H1 (cell line): ENCODE results near the gene KIF13A. TPM values are rescaled to one million over a fixed set of nuclear protein-coding genes. Genes with fewer than 3 reads are reported as not detected.

Experiments
- CTCF ChIA-PET: fragments of 300-600 bp; sonication (Branson Sonifier 250); formaldehyde crosslinking; loops from one replicate; lab custom pipeline; 2021; ENCODE audit not compliant: partially characterized antibody; lab: Charles Lee
- POLR2A ChIA-PET: fragments of 300-600 bp; sonication (Branson Sonifier 250); formaldehyde crosslinking; loops from one replicate; lab custom pipeline; 2021; ENCODE audit warnings: inconsistent platforms; ENCODE audit not compliant: partially characterized antibody; lab: Charles Lee
- DNase-seq, 2 experiments: peaks; one replicate each; pipeline versions ENCODE4 v3.0.0 to v3.0.0-alpha.2; 2010 to 2022; ENCODE audit warnings: low spot score in 2 of 2, low read depth in 1 of 2, mixed read lengths in 1 of 2
- FAIRE-seq: peaks from 2 replicates; lab custom pipeline; 2011; peaks lifted over from hg19 to GRCh38; lab: Jason Lieb, UNC
- H2AFZ ChIP-seq: 2 replicates; pipeline ENCODE4 v1.8.1; 2012; ENCODE audit warnings: low read length, inconsistent platforms
- H2AK5ac ChIP-seq: 2 replicates; pipeline ENCODE4 v1.6.1; 2013; ENCODE audit warnings: low read depth, low read length
- H2BK120ac ChIP-seq: replicated peaks from 2 replicates; pipeline ENCODE3; 2013; ENCODE audit warnings: low read depth, low read length, inconsistent platforms
- H2BK12ac ChIP-seq: 2 replicates; pipeline ENCODE4 v1.6.1; 2013; ENCODE audit warnings: low read depth, low read length
- H2BK15ac ChIP-seq: 2 replicates; pipeline ENCODE4 v1.6.1; 2013; ENCODE audit warnings: low read length
- H2BK20ac ChIP-seq: 2 replicates; pipeline ENCODE4 v1.6.1; 2013; ENCODE audit warnings: low read length
- H2BK5ac ChIP-seq: 2 replicates; pipeline ENCODE4 v1.6.1; 2013; ENCODE audit warnings: low read depth, low read length
- H3K14ac ChIP-seq: 2 replicates; pipeline ENCODE4 v1.6.1; 2013; ENCODE audit warnings: inconsistent platforms; ENCODE audit not compliant: insufficient read length
- H3K18ac ChIP-seq: 2 replicates; pipeline ENCODE4 v1.6.1; 2013; ENCODE audit warnings: low read length; ENCODE audit errors: extremely low read depth
- H3K23ac ChIP-seq: 2 replicates; pipeline ENCODE4 v1.6.1; 2013; ENCODE audit warnings: inconsistent platforms; ENCODE audit not compliant: insufficient read length
- H3K23me2 ChIP-seq: 2 replicates; pipeline ENCODE4 v1.6.1; 2013; ENCODE audit warnings: low read depth, low read length
- H3K27ac ChIP-seq: 2 replicates; pipeline ENCODE4 v1.6.1; 2011; ENCODE audit warnings: low read depth, low read length, inconsistent platforms
- H3K27me3 ChIP-seq, 4 experiments: replicated peaks in 1 of 4; 1 replicate in 1 of 4; 2 replicates in 3 of 4; pipeline versions ENCODE4 v1.6.1 to v1.8.1; 2011 to 2013; ENCODE audit warnings: low read length in 3 of 4, mild to moderate bottlenecking in 3 of 4, inconsistent platforms in 2 of 4, mixed read lengths in 2 of 4, moderate library complexity in 1 of 4; ENCODE audit not compliant: control insufficient read depth in 3 of 4, insufficient read depth in 3 of 4; ENCODE audit errors: extremely low read depth in 1 of 4
- H3K36me3 ChIP-seq, 4 experiments: 2 replicates each; pipeline versions ENCODE4 v1.6.1 to v1.8.1; 2011 to 2013; ENCODE audit warnings: mild to moderate bottlenecking in 4 of 4, low read length in 3 of 4, moderate library complexity in 2 of 4, control low read depth in 1 of 4, inconsistent platforms in 1 of 4; ENCODE audit not compliant: insufficient read depth in 4 of 4, control insufficient read depth in 2 of 4
- H3K4ac ChIP-seq: replicated peaks from 2 replicates; pipeline ENCODE3; 2013; ENCODE audit warnings: low read length, low read depth, mixed read lengths, inconsistent platforms; ENCODE audit not compliant: insufficient read length
- H3K4me1 ChIP-seq, 4 experiments: replicated peaks in 1 of 4; 1 replicate in 1 of 4; 2 replicates in 3 of 4; pipeline versions ENCODE4 v1.6.1 to v1.8.1; 2011 to 2013; ENCODE audit warnings: low read length in 3 of 4, inconsistent platforms in 2 of 4, mixed read lengths in 1 of 4; ENCODE audit not compliant: insufficient read depth in 4 of 4, control insufficient read depth in 3 of 4
- H3K4me2 ChIP-seq, 2 experiments: 2 replicates each; pipeline versions ENCODE4 v1.6.1 to v1.8.1; 2011 to 2013; ENCODE audit warnings: low read depth in 2 of 2, low read length in 2 of 2, control low read depth in 1 of 2, inconsistent platforms in 1 of 2, mild to moderate bottlenecking in 1 of 2; ENCODE audit not compliant: insufficient read depth in 1 of 2
- H3K4me3 ChIP-seq, 4 experiments: fragments of 200-600, 300-600 bp in 1 of 4; sonication (generic), shearing (Covaris generic), sonication (Bioruptor Twin) in 1 of 4; 2 replicates each; pipeline versions ENCODE4 v1.5.1 to v1.8.1; 2011 to 2016; ENCODE audit warnings: low read length in 4 of 4, low read depth in 3 of 4, control low read depth in 2 of 4, inconsistent platforms in 2 of 4, mild to moderate bottlenecking in 2 of 4, mixed read lengths in 1 of 4, moderate library complexity in 1 of 4; ENCODE audit not compliant: insufficient read depth in 2 of 4; ENCODE audit errors: extremely low read depth in 1 of 4
- H3K56ac ChIP-seq: replicated peaks from 2 replicates; pipeline ENCODE3; 2013; ENCODE audit warnings: low read depth, mild to moderate bottlenecking, mixed read lengths, low read length, inconsistent platforms; ENCODE audit not compliant: insufficient read length
- H3K79me1 ChIP-seq: 2 replicates; pipeline ENCODE4 v1.6.1; 2013; ENCODE audit warnings: low read depth, low read length, control low read depth
- H3K79me2 ChIP-seq, 2 experiments: 2 replicates each; pipeline versions ENCODE4 v1.6.1 to v1.8.1; 2012 to 2013; ENCODE audit warnings: low read length in 2 of 2, mild to moderate bottlenecking in 2 of 2, inconsistent platforms in 1 of 2; ENCODE audit not compliant: insufficient read depth in 2 of 2, control insufficient read depth in 1 of 2
- H3K9ac ChIP-seq, 4 experiments: replicated peaks in 1 of 4; 1 replicate in 1 of 4; 2 replicates in 3 of 4; pipeline versions ENCODE4 v1.6.1 to v1.8.1; 2011 to 2013; ENCODE audit warnings: low read depth in 3 of 4, low read length in 3 of 4, control low read depth in 2 of 4, mild to moderate bottlenecking in 2 of 4, moderate library complexity in 2 of 4, inconsistent platforms in 1 of 4; ENCODE audit errors: extremely low read depth in 1 of 4
- H3K9me3 ChIP-seq, 2 experiments: 2 replicates each; pipeline versions ENCODE4 v1.6.1 to v1.8.1; 2012 to 2013; ENCODE audit warnings: mild to moderate bottlenecking in 2 of 2, moderate library complexity in 2 of 2, control low read depth in 1 of 2, inconsistent platforms in 1 of 2, low read depth in 1 of 2, low read length in 1 of 2, mixed read lengths in 1 of 2; ENCODE audit not compliant: insufficient read depth in 2 of 2
- H4K20me1 ChIP-seq, 2 experiments: replicated peaks in 1 of 2; 2 replicates each; pipeline versions ENCODE3 to v1.8.1; 2011 to 2013; ENCODE audit warnings: inconsistent platforms in 2 of 2, low read length in 2 of 2, mild to moderate bottlenecking in 1 of 2; ENCODE audit not compliant: insufficient read depth in 2 of 2, control insufficient read depth in 1 of 2
- H4K5ac ChIP-seq: 2 replicates; pipeline ENCODE4 v1.6.1; 2013; ENCODE audit warnings: low read length, low read depth, mixed read lengths, inconsistent platforms; ENCODE audit not compliant: insufficient read length
- H4K8ac ChIP-seq: 2 replicates; pipeline ENCODE4 v1.8.0; 2013; ENCODE audit warnings: mild to moderate bottlenecking, moderate library complexity, low read length, inconsistent platforms; ENCODE audit not compliant: insufficient read depth; ENCODE audit errors: extremely low read depth
- H4K91ac ChIP-seq: replicated peaks from 2 replicates; pipeline ENCODE3; 2013; ENCODE audit warnings: low read length, mixed read lengths, inconsistent platforms; ENCODE audit not compliant: insufficient read length
- BRCA1 ChIP-seq: IDR thresholded peaks from 2 replicates; pipeline ENCODE4 v1.6.1; 2012; ENCODE audit warnings: low read depth, low read length, improper control_type of control experiment
- CBX8 ChIP-seq: fragments of 300-800, 300-1000 bp; sonication (generic); IDR thresholded peaks from 2 replicates; pipeline ENCODE4 v1.7.1; 2016; ENCODE audit warnings: low read depth, low read length, borderline replicate concordance
- EZH2 ChIP-seq: fragments of 200-600 bp; sonication (generic); IDR thresholded peaks from 2 replicates; pipeline ENCODE4 v1.7.1; 2012; ENCODE audit warnings: low read depth, mild to moderate bottlenecking, moderate library complexity, low read length, inconsistent platforms; ENCODE audit not compliant: severe bottlenecking
- KDM1A ChIP-seq: fragments of 200-600, 300-600 bp; sonication (generic); IDR thresholded peaks from 2 replicates; pipeline ENCODE4 v1.7.1; 2016; ENCODE audit warnings: mild to moderate bottlenecking, low read length, borderline replicate concordance
- KDM4A ChIP-seq: IDR thresholded peaks from one replicate; pipeline ENCODE4 v1.7.1; 2012; ENCODE audit warnings: low read depth, mild to moderate bottlenecking, moderate library complexity, low read length, inconsistent platforms; ENCODE audit not compliant: severe bottlenecking
- NRF1 ChIP-seq: IDR thresholded peaks from 2 replicates; pipeline ENCODE4 v1.6.1; 2011; ENCODE audit warnings: mild to moderate bottlenecking, low read depth, low read length, improper control_type of control experiment
- SIX5 ChIP-seq: IDR thresholded peaks from 2 replicates; pipeline ENCODE4 v1.6.1; 2011; ENCODE audit warnings: mild to moderate bottlenecking, low read depth, low read length
- SP4 ChIP-seq: IDR thresholded peaks from 2 replicates; pipeline ENCODE4 v1.6.1; 2012; ENCODE audit warnings: low read length, inconsistent platforms
- SUZ12 ChIP-seq: fragments of 200-600 bp; sonication (generic); IDR thresholded peaks from 2 replicates; pipeline ENCODE4 v1.6.1; 2012; ENCODE audit warnings: mild to moderate bottlenecking, inconsistent platforms, low read length, moderate library complexity, mixed read lengths
- WGBS, 2 experiments: shearing (Covaris generic) in 1 of 2; methylation state at CpG; one replicate each; pipeline versions ENCODE4 v1.1.6 to v1.1.7; 2013 to 2015; ENCODE audit warnings: low lambda C conversion rate in 2 of 2, mixed read lengths in 2 of 2, inconsistent platforms in 1 of 2, low coverage in 1 of 2, missing lambda C conversion rate in 1 of 2; ENCODE audit not compliant: insufficient replicate concordance in 2 of 2, insufficient coverage in 1 of 2, insufficient read length in 1 of 2; ENCODE audit errors: extremely low coverage in 1 of 2, missing lambda C conversion rate in 1 of 2; 5-methylcytosine and 5-hydroxymethylcytosine counted together
- polyA plus RNA-seq, 7 experiments: library from polyadenylated mRNA; depleted of rRNA in 3 of 7; stranded (reverse) in 5 of 7; unstranded in 2 of 7; fragments of >200 nt in 5 of 7; fragments of 200-250 nt in 2 of 7; gene quantifications; 1 replicate in 5 of 7; 2 replicates in 1 of 7; 4 replicates in 1 of 7; pipeline versions ENCODE4 v1.2.1 to v1.2.3, GENCODE V29; 2011 to 2013; ENCODE audit warnings: missing spikeins in 2 of 7, mixed read lengths in 2 of 7
- total RNA-seq: library from RNA; stranded (reverse); fragmentation: NEBNext Ultra II Directional; extraction: Animal tissue kit (Norgen Biotek cat#: 25700); gene quantifications from 2 replicates; pipeline ENCODE4 v1.2.1, GENCODE V29; 2021

Gene KIF13A
- total and polyA plus RNA-seq, 2 of the 8 experiments (the other 6 are each of a cell fraction or from before 2014, with no cell fraction given), result 14.7 to 40.8 TPM

GRCh38 chr6:17785094-17785787, 202.2 kb downstream of the KIF13A start:
- H2BK15ac ChIP-seq, result no peak overlapping the region
- H2BK5ac ChIP-seq, result no peak overlapping the region
- H3K79me1 ChIP-seq, result no peaks in the 10 kb centered on the region
- no peak overlapping the region for H3K56ac ChIP-seq
- no peak overlapping the region for H3K4ac ChIP-seq
- no peak overlapping the region for H3K27ac ChIP-seq
- no peaks in the 10 kb centered on the region for H3K9me3 ChIP-seq
- no peak overlapping the region for H4K5ac ChIP-seq
- FAIRE-seq (no peak), DNase-seq (no peak)
- no peak overlapping the region; a peak in 1 of 4 replicates for H3K4me2 ChIP-seq
- ChIA-PET CTCF (interaction anchor here (0.6 to 3.1 kb wide), 2 partner anchors 11 to 19 kb away, joined by 3 to 12 read pairs; no protein-coding TSS in a partner anchor), POLR2A (no interaction called here)
- H3K14ac ChIP-seq, result no peak overlapping the region
- H2BK120ac ChIP-seq, result no peak overlapping the region
- 89% methylated on average over 7 of the region's 7 CpGs; no CpG with 5 or more reads in 1 of the 2 experiments for WGBS, 2 experiments
- H3K4me1 ChIP-seq, result peaks cover 0 to 6% (median 1%) of the 10 kb centered on the region in 4 experiments; a peak in 2 of 7 replicates
- H3K9ac ChIP-seq, result no peak overlapping the region
- no peaks in the 10 kb centered on the region for H3K23me2 ChIP-seq
- no peak overlapping the region for H3K23ac ChIP-seq
- H3K18ac ChIP-seq, result no peak overlapping the region
- H4K91ac ChIP-seq, result no peak overlapping the region
- H2BK20ac ChIP-seq, result no peak overlapping the region
- peaks cover 7 to 26% (median 15%) of the 10 kb centered on the region in 4 experiments for H3K36me3 ChIP-seq
- no peaks in the 10 kb centered on the region for H3K79me2 ChIP-seq
- H3K4me3 ChIP-seq, result no peak overlapping the region
- no peak overlapping the region for H2BK12ac ChIP-seq
- H3K27me3 ChIP-seq, result no peaks in the 10 kb centered on the region
- H2AK5ac ChIP-seq, result no peak overlapping the region
- H4K20me1 ChIP-seq, result peaks cover 0 to 5% of the 10 kb centered on the region in 2 experiments
- H4K8ac ChIP-seq, result no peak overlapping the region
- H2AFZ ChIP-seq, result no peak overlapping the region
- TF ChIP-seq NRF1, result no peak
- TF ChIP-seq KDM1A, result no peak
- no peak for TF ChIP-seq SUZ12
- TF ChIP-seq CBX8, result no peak
- no peak for TF ChIP-seq SP4
- no peak for TF ChIP-seq BRCA1
- TF ChIP-seq SIX5, result no peak
- no peak for TF ChIP-seq KDM4A
- TF ChIP-seq EZH2, result no peak
